Measurements from ENCODE around the gene CHAF1A.

GRCh38 chr19:4473011-4473762 is 70.7 kb downstream of the CHAF1A start:
- TF ChIP-seq, protein P1, sequence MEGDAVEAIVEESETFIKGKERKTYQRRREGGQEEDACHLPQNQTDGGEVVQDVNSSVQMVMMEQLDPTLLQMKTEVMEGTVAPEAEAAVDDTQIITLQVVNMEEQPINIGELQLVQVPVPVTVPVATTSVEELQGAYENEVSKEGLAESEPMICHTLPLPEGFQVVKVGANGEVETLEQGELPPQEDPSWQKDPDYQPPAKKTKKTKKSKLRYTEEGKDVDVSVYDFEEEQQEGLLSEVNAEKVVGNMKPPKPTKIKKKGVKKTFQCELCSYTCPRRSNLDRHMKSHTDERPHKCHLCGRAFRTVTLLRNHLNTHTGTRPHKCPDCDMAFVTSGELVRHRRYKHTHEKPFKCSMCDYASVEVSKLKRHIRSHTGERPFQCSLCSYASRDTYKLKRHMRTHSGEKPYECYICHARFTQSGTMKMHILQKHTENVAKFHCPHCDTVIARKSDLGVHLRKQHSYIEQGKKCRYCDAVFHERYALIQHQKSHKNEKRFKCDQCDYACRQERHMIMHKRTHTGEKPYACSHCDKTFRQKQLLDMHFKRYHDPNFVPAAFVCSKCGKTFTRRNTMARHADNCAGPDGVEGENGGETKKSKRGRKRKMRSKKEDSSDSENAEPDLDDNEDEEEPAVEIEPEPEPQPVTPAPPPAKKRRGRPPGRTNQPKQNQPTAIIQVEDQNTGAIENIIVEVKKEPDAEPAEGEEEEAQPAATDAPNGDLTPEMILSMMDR (conservative IDR thresholded peaks at IDR 0.05): no peak
- no peak for TF ChIP-seq ZFX (IDR thresholded peaks at IDR 0.05)
